ENCODE results near the gene FARS2. TPM values are rescaled to one million over a fixed set of nuclear protein-coding genes. Genes with fewer than 3 reads are reported as not detected.

Gene FARS2
- total RNA-seq, 1 donor from 2014 or later = 21.9 TPM

GRCh38 chr6:5331845-5332442 lies 70.6 kb downstream of the FARS2 start:
- Mint-ChIP-seq H3K27me3 (no peaks in the 10 kb centered on the region), H3K4me1 (ENCODE audit: unreplicated experiment) (no peaks in the 10 kb centered on the region), H3K27ac (no peak overlapping the region), H3K4me3 (no peak overlapping the region), H3K9me3 (no peaks in the 10 kb centered on the region), H3K36me3 (peaks cover 6% of the 10 kb centered on the region)
- TF ChIP-seq, protein P1, sequence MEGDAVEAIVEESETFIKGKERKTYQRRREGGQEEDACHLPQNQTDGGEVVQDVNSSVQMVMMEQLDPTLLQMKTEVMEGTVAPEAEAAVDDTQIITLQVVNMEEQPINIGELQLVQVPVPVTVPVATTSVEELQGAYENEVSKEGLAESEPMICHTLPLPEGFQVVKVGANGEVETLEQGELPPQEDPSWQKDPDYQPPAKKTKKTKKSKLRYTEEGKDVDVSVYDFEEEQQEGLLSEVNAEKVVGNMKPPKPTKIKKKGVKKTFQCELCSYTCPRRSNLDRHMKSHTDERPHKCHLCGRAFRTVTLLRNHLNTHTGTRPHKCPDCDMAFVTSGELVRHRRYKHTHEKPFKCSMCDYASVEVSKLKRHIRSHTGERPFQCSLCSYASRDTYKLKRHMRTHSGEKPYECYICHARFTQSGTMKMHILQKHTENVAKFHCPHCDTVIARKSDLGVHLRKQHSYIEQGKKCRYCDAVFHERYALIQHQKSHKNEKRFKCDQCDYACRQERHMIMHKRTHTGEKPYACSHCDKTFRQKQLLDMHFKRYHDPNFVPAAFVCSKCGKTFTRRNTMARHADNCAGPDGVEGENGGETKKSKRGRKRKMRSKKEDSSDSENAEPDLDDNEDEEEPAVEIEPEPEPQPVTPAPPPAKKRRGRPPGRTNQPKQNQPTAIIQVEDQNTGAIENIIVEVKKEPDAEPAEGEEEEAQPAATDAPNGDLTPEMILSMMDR (conservative IDR thresholded peaks at IDR 0.05) = no peak
- no peak for DNase-seq (ENCODE audit: extremely low spot score, unreplicated experiment)

- Mint-ChIP-seq H3K9me3 (no peaks in the 10 kb centered on the region), H3K4me1 (ENCODE audit: unreplicated experiment) (no peaks in the 10 kb centered on the region), H3K27ac (no peak overlapping the region), H3K27me3 (no peaks in the 10 kb centered on the region), H3K36me3 (no peaks in the 10 kb centered on the region), H3K4me3 (no peak overlapping the region)
- TF ChIP-seq, protein P1 (conservative IDR thresholded peaks at IDR 0.05) = no peak
- no peak for DNase-seq (ENCODE audit: extremely low spot score, unreplicated experiment)
Measured at GRCh38 chr6:5333658-5334057, 72.3 kb downstream of the FARS2 start.

DNA sequence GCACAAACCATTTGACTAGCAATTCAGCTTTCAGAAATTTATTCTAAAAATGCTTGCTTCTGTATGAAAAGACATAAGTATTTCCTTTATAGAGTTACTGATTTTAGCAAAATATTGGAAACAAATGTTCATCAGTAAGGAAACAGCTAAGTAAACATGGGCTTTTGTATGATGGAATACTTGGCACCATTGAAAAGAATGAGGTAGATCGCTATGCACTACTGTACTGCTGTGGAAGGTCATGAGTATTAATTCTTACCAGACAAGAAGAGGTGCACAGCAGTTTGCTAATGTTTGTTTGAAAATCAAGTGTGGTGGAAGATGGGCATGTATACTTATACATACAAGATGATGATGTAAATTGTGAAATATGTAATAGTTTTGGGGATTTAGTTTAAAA lies 73.0 kb downstream of the FARS2 start:
- H3K27ac Mint-ChIP-seq = no peak overlapping the region
- H3K36me3 Mint-ChIP-seq = no peaks in the 10 kb centered on the region
- H3K4me3 Mint-ChIP-seq = no peak overlapping the region
- no peaks in the 10 kb centered on the region for H3K9me3 Mint-ChIP-seq
- no peaks in the 10 kb centered on the region for H3K4me1 Mint-ChIP-seq (ENCODE audit: unreplicated experiment)
- TF ChIP-seq, protein P1 (conservative IDR thresholded peaks at IDR 0.05) = no peak
- DNase-seq (ENCODE audit: extremely low spot score, unreplicated experiment) = no peak
- no peaks in the 10 kb centered on the region for H3K27me3 Mint-ChIP-seq

DNA sequence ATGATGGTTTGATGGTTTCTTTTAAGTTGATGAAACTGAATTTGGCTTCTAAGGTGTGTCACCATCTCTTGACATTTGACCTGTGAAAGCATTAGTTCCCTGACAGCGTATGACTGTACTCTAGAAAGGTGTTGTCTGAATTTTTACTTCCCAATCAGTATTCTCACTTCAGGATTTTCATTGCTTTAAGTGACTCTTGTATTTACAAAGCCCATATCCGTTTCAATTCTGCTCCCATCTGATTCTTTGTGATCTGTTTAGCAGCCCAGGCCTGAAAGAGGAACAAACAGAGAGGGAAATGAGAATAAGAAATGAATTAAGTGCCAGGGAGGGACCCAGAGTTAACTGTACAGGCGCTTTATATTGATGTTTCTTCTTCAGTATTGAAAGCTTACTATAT lies 73.7 kb downstream of the FARS2 start:
- TF ChIP-seq, protein P1 (conservative IDR thresholded peaks at IDR 0.05) = no peak
- Mint-ChIP-seq H3K9me3 (no peaks in the 10 kb centered on the region), H3K4me1 (ENCODE audit: unreplicated experiment) (no peaks in the 10 kb centered on the region), H3K4me3 (no peak overlapping the region), H3K36me3 (no peaks in the 10 kb centered on the region), H3K27me3 (no peaks in the 10 kb centered on the region), H3K27ac (no peak overlapping the region)
- no peak for DNase-seq (ENCODE audit: extremely low spot score, unreplicated experiment)

GRCh38 chr6:5337573-5337972 lies 76.3 kb downstream of the FARS2 start:
- TF ChIP-seq, protein P1 (conservative IDR thresholded peaks at IDR 0.05) = no peak
- Mint-ChIP-seq H3K36me3 (no peaks in the 10 kb centered on the region), H3K4me1 (ENCODE audit: unreplicated experiment) (no peaks in the 10 kb centered on the region), H3K27me3 (no peaks in the 10 kb centered on the region), H3K9me3 (no peaks in the 10 kb centered on the region), H3K4me3 (no peak overlapping the region), H3K27ac (no peak overlapping the region)
- no peak for DNase-seq (ENCODE audit: extremely low spot score, unreplicated experiment)
